HepG2 (cell line): ENCODE data around the gene GRK5. TPM values are rescaled to one million over a fixed set of nuclear protein-coding genes. Genes with fewer than 3 reads are reported as not detected.

Source experiments
- ATAC-seq: fragments of 200-7000 bp; cut with Tn5 transposase; 3 replicates; pipeline ENCODE4 v1.9.1; 2020; ENCODE audit warnings: mild to moderate bottlenecking, moderate library complexity
- BruUV-seq: library from RNA; stranded (reverse); fragments of 400-500 nt; replicated peaks from 2 replicates; lab custom pipeline; 2021; lab: Mats Ljungman, UMichigan
- CTCF ChIA-PET: fragments of 300-600 bp; formaldehyde crosslinking; extraction: SDS; loops from one replicate; lab custom pipeline; 2021; ENCODE audit warnings: low total read pairs, inconsistent platforms, low intra/inter-chr PET ratio; lab: Yijun Ruan, JAX
- POLR2A ChIA-PET: fragments of 350-600 bp; sonication (Branson Sonifier 250); formaldehyde crosslinking; loops from one replicate; lab custom pipeline; 2020; ENCODE audit warnings: antibody characterized with exemption, inconsistent platforms; lab: Yijun Ruan, JAX
- DNase-seq: peaks from one replicate; pipeline ENCODE4 v3.0.0-alpha.2; 2015; ENCODE audit warnings: low spot score
- FAIRE-seq: peaks from 3 replicates; lab custom pipeline; 2011; peaks lifted over from hg19 to GRCh38; lab: Jason Lieb, UNC
- H2AFZ ChIP-seq: one replicate; pipeline ENCODE4 v1.6.1; 2011; ENCODE audit warnings: low read length, inconsistent platforms
- H3K27ac ChIP-seq: fragments of 300-600 bp; 3 replicates; pipeline ENCODE4 v1.8.0; 2011; ENCODE audit warnings: mixed run types, mild to moderate bottlenecking, mixed read lengths, low read length, inconsistent platforms; ENCODE audit not compliant: insufficient read depth; ENCODE audit errors: extremely low read length
- H3K27me3 ChIP-seq, 2 experiments: fragments of 200-600 bp in 1 of 2; 2 replicates in 1 of 2; 3 replicates in 1 of 2; pipeline versions ENCODE4 v1.6.0 to v1.8.0; 2011; ENCODE audit warnings: low read length in 2 of 2, mild to moderate bottlenecking in 2 of 2, moderate library complexity in 2 of 2, inconsistent platforms in 1 of 2; ENCODE audit not compliant: insufficient read depth in 2 of 2, control insufficient read depth in 1 of 2
- H3K36me3 ChIP-seq, 2 experiments: fragments of 200-600 bp in 1 of 2; replicated peaks in 1 of 2; 2 replicates in 1 of 2; 3 replicates in 1 of 2; pipeline versions ENCODE4 v1.5.1 to v1.8.0; 2011; ENCODE audit warnings: low read length in 2 of 2, inconsistent platforms in 1 of 2; ENCODE audit not compliant: insufficient read depth in 2 of 2, control insufficient read depth in 1 of 2
- H3K4me1 ChIP-seq: 2 replicates; pipeline ENCODE4 v1.5.1; 2012; ENCODE audit warnings: low read length, inconsistent platforms; ENCODE audit not compliant: insufficient read depth
- H3K4me2 ChIP-seq: 2 replicates; pipeline ENCODE4 v1.6.0; 2011; ENCODE audit warnings: low read depth, low read length, inconsistent platforms
- H3K4me3 ChIP-seq, 3 experiments: fragments of 200-600 bp in 1 of 3; sonication (generic), shearing (Covaris generic) in 1 of 3; replicated peaks in 1 of 3; 2 replicates each; pipeline ENCODE4 v1.5.1; 2011 to 2016; ENCODE audit warnings: low read length in 3 of 3, inconsistent platforms in 2 of 3, low read depth in 2 of 3, mild to moderate bottlenecking in 2 of 3, control low read depth in 1 of 3, mixed read lengths in 1 of 3; ENCODE audit not compliant: insufficient read depth in 1 of 3
- H3K79me2 ChIP-seq: one replicate; pipeline ENCODE4 v1.6.1; 2011; ENCODE audit warnings: low read length, inconsistent platforms; ENCODE audit not compliant: insufficient read depth
- H3K9ac ChIP-seq: 2 replicates; pipeline ENCODE4 v1.6.0; 2011; ENCODE audit warnings: mild to moderate bottlenecking, low read depth, low read length, inconsistent platforms; ENCODE audit not compliant: insufficient read depth
- H3K9me3 ChIP-seq: 2 replicates; pipeline ENCODE4 v1.5.1; 2012; ENCODE audit warnings: mild to moderate bottlenecking, low read length
- H4K20me1 ChIP-seq: 2 replicates; pipeline ENCODE4 v1.6.0; 2011; ENCODE audit warnings: inconsistent platforms, mild to moderate bottlenecking, low read length, moderate library complexity; ENCODE audit not compliant: insufficient read depth
- ARID5B ChIP-seq: IDR thresholded peaks from 2 replicates; pipeline ENCODE4 v1.4.0; 2020; ENCODE audit warnings: mild to moderate bottlenecking, missing genetic modification reagents
- ATAD3A ChIP-seq: sonication (generic); formaldehyde crosslinking; IDR thresholded peaks from 2 replicates; pipeline ENCODE4 v1.4.0; 2020; ENCODE audit warnings: missing genetic modification reagents
- FOXA1 ChIP-seq, 2 experiments: fragments of 450-650 bp in 1 of 2; sonication (generic) in 1 of 2; formaldehyde crosslinking in 1 of 2; IDR thresholded peaks; 2 replicates each; pipeline versions ENCODE4 v1.4.0 to v1.6.1; 2016 to 2020; ENCODE audit warnings: missing genetic modification reagents in 1 of 2
- MAF1 ChIP-seq: sonication (generic); formaldehyde crosslinking; IDR thresholded peaks from 2 replicates; pipeline ENCODE4 v1.5.0; 2020; ENCODE audit warnings: missing genetic modification reagents, borderline replicate concordance
- MIER3 ChIP-seq: IDR thresholded peaks from 2 replicates; pipeline ENCODE4 v1.6.1; 2016; ENCODE audit warnings: missing compliant biosample characterization, borderline replicate concordance
- SIN3B ChIP-seq: fragments of 150-350 bp; IDR thresholded peaks from 2 replicates; pipeline ENCODE4 v1.6.1; 2014; ENCODE audit warnings: low read length
- U2AF2 ChIP-seq: fragments of 200-400 bp; formaldehyde crosslinking; IDR thresholded peaks from 2 replicates; pipeline ENCODE4 v1.6.1; 2017; ENCODE audit warnings: low read depth, mild to moderate bottlenecking, low read length
- ZNF556 ChIP-seq: sonication (generic); formaldehyde crosslinking; IDR thresholded peaks from 2 replicates; pipeline ENCODE4 v1.4.0; 2020; ENCODE audit warnings: mild to moderate bottlenecking, missing genetic modification reagents, borderline replicate concordance
- ZNF607 ChIP-seq: sonication (generic); formaldehyde crosslinking; IDR thresholded peaks from 2 replicates; pipeline ENCODE4 v1.5.1; 2020; ENCODE audit warnings: missing genetic modification reagents, mild to moderate bottlenecking, borderline replicate concordance
- ZNF777 ChIP-seq: sonication (generic); formaldehyde crosslinking; IDR thresholded peaks from 2 replicates; pipeline ENCODE4 v1.4.0; 2020; ENCODE audit warnings: missing genetic modification reagents
- WGBS: methylation state at CpG from one replicate; pipeline ENCODE4 v1.1.6; 2017; ENCODE audit warnings: low lambda C conversion rate; 5-methylcytosine and 5-hydroxymethylcytosine counted together
- in situ Hi-C: cut with HindIII; loops from 2 replicates; pipeline ENCODE4 v1.10.0; 2017; ENCODE audit warnings: low pct_unique_long_range_greater_than_20kb; ENCODE audit not compliant: extremely low pct_ligation_motif_present
- intact Hi-C: fragments of 100-400 bp; cut with micrococcal nuclease; formaldehyde crosslinking; loops from one replicate; pipeline ENCODE4 v1.10.0; 2022; ENCODE audit not compliant: unreplicated experiment
- polyA plus RNA-seq, 8 experiments: library from polyadenylated mRNA; depleted of rRNA in 3 of 8; stranded (reverse) in 7 of 8; unstranded in 1 of 8; fragments of >200 nt; fragmentation: Illumina TruSeq in 4 of 8; extraction: Trizol in 4 of 8; gene quantifications; 2 replicates each; pipeline versions ENCODE4 v1.2.1 to v1.2.3, GENCODE V29; 2011 to 2016; ENCODE audit warnings: low read depth in 4 of 8, missing spikeins in 1 of 8, mixed read lengths in 1 of 8; ENCODE audit not compliant: insufficient read depth in 1 of 8
- total RNA-seq, 5 experiments: library from RNA; depleted of rRNA; stranded (reverse); fragments of >200 nt; fragmentation: Illumina TruSeq; extraction: Trizol; gene quantifications; 2 replicates each; pipeline ENCODE4 v1.2.3, GENCODE V29; 2016; ENCODE audit warnings: low read depth in 1 of 5
- TF ChIP-seq, protein P1 (sequence below): sonication (generic); formaldehyde crosslinking; IDR thresholded peaks from 2 replicates; pipeline ENCODE4 v1.4.0; 2020; ENCODE audit warnings: missing genetic modification reagents, borderline replicate concordance

Gene GRK5
- total and polyA plus RNA-seq, 2 of the 13 experiments (the other 11 are each of a cell fraction or from before 2014, with no cell fraction given) = 10.4 to 12.6 TPM

DNA sequence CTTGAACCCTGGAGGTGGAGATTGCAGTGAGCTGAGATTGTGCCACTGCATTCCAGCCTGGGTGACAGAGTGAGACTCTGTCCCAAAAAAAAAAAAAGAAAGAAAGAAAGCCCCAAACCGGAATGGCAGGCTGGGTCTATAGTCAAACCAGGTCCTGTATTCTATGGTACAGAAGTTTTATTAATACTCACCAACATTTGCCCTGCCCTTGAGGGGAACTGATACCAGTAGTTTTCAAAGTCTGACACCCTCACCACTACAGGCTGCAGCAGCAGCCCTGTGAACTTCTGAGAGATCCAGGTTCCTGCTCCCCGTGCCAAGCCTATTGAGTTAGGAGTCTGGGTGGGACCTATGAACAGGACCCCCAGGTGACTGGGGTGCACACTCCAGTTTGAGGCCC is 254.6 kb downstream of the GRK5 start:
- ATAC-seq (no peak), FAIRE-seq (no peak)
- no peak overlapping the region for H3K4me2 ChIP-seq
- H3K36me3 ChIP-seq = no peaks in the 10 kb centered on the region
- POLR2A ChIA-PET = no interaction called here
- no TSS peak for BruUV-seq
- H3K4me1 ChIP-seq = peaks cover 12% of the 10 kb centered on the region
- H3K9me3 ChIP-seq = no peaks in the 10 kb centered on the region
- no peaks in the 10 kb centered on the region for H3K79me2 ChIP-seq
- H4K20me1 ChIP-seq = no peaks in the 10 kb centered on the region
- in situ Hi-C loops = no loop called here
- no peak for TF ChIP-seq ZNF777 (CRISPR knock-in tag)
- no peak for TF ChIP-seq FOXA1 (IDR thresholded peaks at IDR 0.05)
- TF ChIP-seq FOXA1 (CRISPR knock-in tag; IDR thresholded peaks at IDR 0.05) = no peak
- no peak for TF ChIP-seq SIN3B
- TF ChIP-seq ZNF556 (CRISPR knock-in tag) = no peak
- TF ChIP-seq, all 625 proteins: peak for 0
- intact Hi-C loops = no loop called here
- H3K27ac ChIP-seq = no peak overlapping the region
- H3K9ac ChIP-seq = no peak overlapping the region
- H2AFZ ChIP-seq = no peak overlapping the region
- H3K4me3 ChIP-seq = no peak overlapping the region
- DNase-seq = no peak
- CTCF ChIA-PET = no interaction called here
- peaks cover 0 to 16% of the 10 kb centered on the region in 2 experiments; a peak in 2 of 5 replicates for H3K27me3 ChIP-seq
- 48% methylated on average over 2 of the region's 2 CpGs for WGBS

DNA sequence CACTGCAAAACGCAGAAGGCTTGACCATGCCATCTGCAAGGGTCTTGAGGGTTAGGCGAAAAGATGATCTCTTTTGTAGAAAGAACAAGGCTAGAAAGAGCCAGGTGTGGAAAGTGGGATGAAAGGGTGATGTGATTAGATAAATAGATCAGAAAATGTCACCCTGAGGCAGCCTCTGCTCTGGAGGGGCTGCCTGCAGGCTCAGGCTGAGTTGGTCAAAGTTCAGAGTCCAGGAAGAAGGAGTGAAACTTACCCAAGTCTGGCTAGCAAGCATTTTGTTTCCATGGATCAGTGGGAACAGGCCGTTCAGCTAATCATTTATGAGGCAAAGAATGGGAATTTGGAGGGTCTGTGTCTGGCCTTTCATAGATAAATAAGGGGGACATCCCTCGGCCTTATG is 255.4 kb downstream of the GRK5 start:
- Histone ChIP-seq H2AFZ (no peak overlapping the region), H3K27me3 (peaks cover 0 to 21% of the 10 kb centered on the region in 2 experiments; a peak in 2 of 5 replicates), H3K4me2 (no peak overlapping the region; the same call in 1 of the 2 replicates), H3K4me1 (peaks cover 12% of the 10 kb centered on the region), H3K79me2 (no peaks in the 10 kb centered on the region), H4K20me1 (no peaks in the 10 kb centered on the region), H3K36me3 (no peaks in the 10 kb centered on the region), H3K9me3 (no peaks in the 10 kb centered on the region), H3K4me3 (no peak overlapping the region), H3K27ac (no peak overlapping the region), H3K9ac (no peak overlapping the region)
- WGBS = 13% methylated on average over 4 of the region's 4 CpGs
- no TSS peak for BruUV-seq
- in situ Hi-C loops = no loop called here
- ATAC-seq = peak; percentile 29; the same call in 2 of the 3 replicates
- no peak for FAIRE-seq
- ChIA-PET POLR2A (no interaction called here), CTCF (no interaction called here)
- intact Hi-C loops = no loop called here
- DNase-seq = peak; percentile 27
- TF ChIP-seq, protein P1, sequence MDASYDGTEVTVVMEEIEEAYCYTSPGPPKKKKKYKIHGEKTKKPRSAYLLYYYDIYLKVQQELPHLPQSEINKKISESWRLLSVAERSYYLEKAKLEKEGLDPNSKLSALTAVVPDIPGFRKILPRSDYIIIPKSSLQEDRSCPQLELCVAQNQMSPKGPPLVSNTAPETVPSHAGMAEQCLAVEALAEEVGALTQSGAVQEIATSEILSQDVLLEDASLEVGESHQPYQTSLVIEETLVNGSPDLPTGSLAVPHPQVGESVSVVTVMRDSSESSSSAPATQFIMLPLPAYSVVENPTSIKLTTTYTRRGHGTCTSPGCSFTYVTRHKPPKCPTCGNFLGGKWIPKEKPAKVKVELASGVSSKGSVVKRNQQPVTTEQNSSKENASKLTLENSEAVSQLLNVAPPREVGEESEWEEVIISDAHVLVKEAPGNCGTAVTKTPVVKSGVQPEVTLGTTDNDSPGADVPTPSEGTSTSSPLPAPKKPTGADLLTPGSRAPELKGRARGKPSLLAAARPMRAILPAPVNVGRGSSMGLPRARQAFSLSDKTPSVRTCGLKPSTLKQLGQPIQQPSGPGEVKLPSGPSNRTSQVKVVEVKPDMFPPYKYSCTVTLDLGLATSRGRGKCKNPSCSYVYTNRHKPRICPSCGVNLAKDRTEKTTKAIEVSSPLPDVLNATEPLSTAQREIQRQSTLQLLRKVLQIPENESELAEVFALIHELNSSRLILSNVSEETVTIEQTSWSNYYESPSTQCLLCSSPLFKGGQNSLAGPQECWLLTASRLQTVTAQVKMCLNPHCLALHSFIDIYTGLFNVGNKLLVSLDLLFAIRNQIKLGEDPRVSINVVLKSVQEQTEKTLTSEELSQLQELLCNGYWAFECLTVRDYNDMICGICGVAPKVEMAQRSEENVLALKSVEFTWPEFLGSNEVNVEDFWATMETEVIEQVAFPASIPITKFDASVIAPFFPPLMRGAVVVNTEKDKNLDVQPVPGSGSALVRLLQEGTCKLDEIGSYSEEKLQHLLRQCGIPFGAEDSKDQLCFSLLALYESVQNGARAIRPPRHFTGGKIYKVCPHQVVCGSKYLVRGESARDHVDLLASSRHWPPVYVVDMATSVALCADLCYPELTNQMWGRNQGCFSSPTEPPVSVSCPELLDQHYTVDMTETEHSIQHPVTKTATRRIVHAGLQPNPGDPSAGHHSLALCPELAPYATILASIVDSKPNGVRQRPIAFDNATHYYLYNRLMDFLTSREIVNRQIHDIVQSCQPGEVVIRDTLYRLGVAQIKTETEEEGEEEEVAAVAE = no peak
- TF ChIP-seq MIER3 (CRISPR knock-in tag) (no peak), ARID5B (CRISPR knock-in tag) (0 out of 2 replicates have a peak, but pooled peaks have one; percentile 17), MAF1 (CRISPR knock-in tag) (no peak), ZNF607 (CRISPR knock-in tag) (no peak), U2AF2 (no peak), ATAD3A (CRISPR knock-in tag) (no peak)
